Activated CD4-positive, alpha-beta T cell treated with anti-CD3 and anti-CD28 coated beads, Interleukin-2, amount 10 ng/mL, durations not matched to agents 24 days and 14 days (primary cell): ENCODE measurements around the gene ZNF586. TPM values are rescaled to one million over a fixed set of nuclear protein-coding genes. Genes with fewer than 3 reads are reported as not detected.
"Not testable (repeated sequence)": the region's sequence is repeated elsewhere in the genome, so short reads cannot be mapped to it uniquely, and the experiment has no call there.

Source experiments
- DNase-seq: peaks from one replicate; pipeline ENCODE4 v3.0.0; 2022
- H3K27ac Mint-ChIP-seq: one replicate; pipeline ENCODE4 v1.8.0; 2022; ENCODE audit warnings: mild to moderate bottlenecking, mixed read lengths
- H3K27me3 Mint-ChIP-seq: one replicate; pipeline ENCODE4 v1.8.0; 2022; ENCODE audit warnings: mixed read lengths
- H3K36me3 Mint-ChIP-seq: one replicate; pipeline ENCODE4 v1.8.0; 2022; ENCODE audit warnings: low read depth, mild to moderate bottlenecking, mixed read lengths
- H3K4me1 Mint-ChIP-seq: one replicate; pipeline ENCODE4 v1.8.0; 2021; ENCODE audit warnings: mixed read lengths
- H3K4me3 Mint-ChIP-seq: one replicate; pipeline ENCODE4 v1.8.0; 2022; ENCODE audit warnings: mild to moderate bottlenecking, moderate library complexity, mixed read lengths
- H3K9me3 Mint-ChIP-seq: one replicate; pipeline ENCODE4 v1.8.0; 2021; ENCODE audit warnings: mixed read lengths
- intact Hi-C: fragments of 100-400 bp; cut with micrococcal nuclease; formaldehyde crosslinking; loops from one replicate; pipeline ENCODE4 v1.15.1; 2023
- total RNA-seq: library from RNA; stranded (reverse); gene quantifications from 2 replicates; pipeline ENCODE4 v1.2.3, GENCODE V29; 2022

Gene ZNF586
- total RNA-seq, 1 donor from 2014 or later: 13.5 TPM

GRCh38 chr19:57773488-57773887, 4.0 kb downstream of the ZNF586 start:
- intact Hi-C loops: no loop called here
- peaks cover 77% of the 10 kb centered on the region for H3K36me3 Mint-ChIP-seq
- H3K27ac Mint-ChIP-seq: no peak overlapping the region
- no peaks in the 10 kb centered on the region for H3K27me3 Mint-ChIP-seq
- no peak overlapping the region for H3K4me3 Mint-ChIP-seq
- no peak for DNase-seq
- H3K9me3 Mint-ChIP-seq: peaks cover 39% of the 10 kb centered on the region
- H3K4me1 Mint-ChIP-seq: peaks cover 13% of the 10 kb centered on the region

- intact Hi-C loops: no loop called here
- peaks cover 45% of the 10 kb centered on the region for H3K9me3 Mint-ChIP-seq
These were observed 7.4 kb downstream of the ZNF586 start for GRCh38 chr19:57776764-57777296.

GRCh38 chr19:57778336-57778735, 8.9 kb downstream of the ZNF586 start:
- no peak overlapping the region for H3K27ac Mint-ChIP-seq
- no peak for DNase-seq
- intact Hi-C loops: no loop called here
- H3K4me1 Mint-ChIP-seq: no peaks in the 10 kb centered on the region
- H3K9me3 Mint-ChIP-seq: peaks cover 39% of the 10 kb centered on the region
- no peaks in the 10 kb centered on the region for H3K27me3 Mint-ChIP-seq
- H3K36me3 Mint-ChIP-seq: peaks cover 83% of the 10 kb centered on the region
- no peak overlapping the region for H3K4me3 Mint-ChIP-seq

More at GRCh38 chr19:57776764-57777296, 7.4 kb downstream of the ZNF586 start:
- Mint-ChIP-seq H3K36me3 (peaks cover 89% of the 10 kb centered on the region), H3K27me3 (no peaks in the 10 kb centered on the region), H3K27ac (no peak overlapping the region), H3K4me3 (no peak overlapping the region), H3K4me1 (no peaks in the 10 kb centered on the region)
- DNase-seq: no peak

GRCh38 chr19:57779220-57779845, 9.9 kb downstream of the ZNF586 start:
- Mint-ChIP-seq H3K27ac (no peak overlapping the region), H3K36me3 (peaks cover 80% of the 10 kb centered on the region), H3K9me3 (peaks cover 34% of the 10 kb centered on the region), H3K4me1 (no peaks in the 10 kb centered on the region), H3K27me3 (no peaks in the 10 kb centered on the region), H3K4me3 (no peak overlapping the region)
- intact Hi-C loops: no loop called here
- no peak for DNase-seq

- no peaks in the 10 kb centered on the region for H3K4me1 Mint-ChIP-seq
- intact Hi-C loops: no loop called here
- H3K4me3 Mint-ChIP-seq: no peak overlapping the region
- H3K9me3 Mint-ChIP-seq: peaks cover 25% of the 10 kb centered on the region
- no peak overlapping the region for H3K27ac Mint-ChIP-seq
- DNase-seq: no peak
- peaks cover 66% of the 10 kb centered on the region for H3K36me3 Mint-ChIP-seq
- no peaks in the 10 kb centered on the region for H3K27me3 Mint-ChIP-seq
These were observed 16.8 kb downstream of the ZNF586 start for GRCh38 chr19:57786286-57786685.

- H3K27me3 Mint-ChIP-seq: no peaks in the 10 kb centered on the region
- no peak overlapping the region for H3K27ac Mint-ChIP-seq
- peaks cover 24% of the 10 kb centered on the region for H3K9me3 Mint-ChIP-seq
- no peaks in the 10 kb centered on the region for H3K4me1 Mint-ChIP-seq
- intact Hi-C loops: no loop called here
- H3K36me3 Mint-ChIP-seq: peaks cover 67% of the 10 kb centered on the region
- no peak for DNase-seq
- H3K4me3 Mint-ChIP-seq: no peak overlapping the region
These were observed 17.4 kb downstream of the ZNF586 start for GRCh38 chr19:57786906-57787305.

- no peak overlapping the region for H3K4me3 Mint-ChIP-seq
- no peaks in the 10 kb centered on the region for H3K27me3 Mint-ChIP-seq
- intact Hi-C loops: no loop called here
- no peak for DNase-seq
- no peak overlapping the region for H3K27ac Mint-ChIP-seq
- peaks cover 70% of the 10 kb centered on the region for H3K36me3 Mint-ChIP-seq
- H3K9me3 Mint-ChIP-seq: peaks cover 24% of the 10 kb centered on the region
- no peaks in the 10 kb centered on the region for H3K4me1 Mint-ChIP-seq
These were observed 18.7 kb downstream of the ZNF586 start for GRCh38 chr19:57788114-57788692.

GRCh38 chr19:57789288-57789687, 19.8 kb downstream of the ZNF586 start:
- Mint-ChIP-seq H3K9me3 (peaks cover 24% of the 10 kb centered on the region), H3K4me3 (no peak overlapping the region), H3K27ac (no peak overlapping the region), H3K4me1 (no peaks in the 10 kb centered on the region), H3K36me3 (peaks cover 76% of the 10 kb centered on the region), H3K27me3 (no peaks in the 10 kb centered on the region)
- intact Hi-C loops: no loop called here
- no peak for DNase-seq

- Mint-ChIP-seq H3K9me3 (peaks cover 11% of the 10 kb centered on the region), H3K36me3 (peaks cover 69% of the 10 kb centered on the region)
- H3K27ac Mint-ChIP-seq, H3K27me3 Mint-ChIP-seq, intact Hi-C loops, DNase-seq, H3K4me1 Mint-ChIP-seq, H3K4me3 Mint-ChIP-seq: not testable (repeated sequence)
These were observed 27.1 kb downstream of the ZNF586 start for GRCh38 chr19:57796580-57796979.

GRCh38 chr19:57800696-57801095, 31.2 kb downstream of the ZNF586 start:
- Mint-ChIP-seq H3K9me3 (peaks cover 6% of the 10 kb centered on the region), H3K27me3 (no peaks in the 10 kb centered on the region), H3K4me1 (peaks cover 12% of the 10 kb centered on the region), H3K4me3 (no peak overlapping the region), H3K36me3 (peaks cover 56% of the 10 kb centered on the region), H3K27ac (no peak overlapping the region)
- DNase-seq: no peak
- intact Hi-C loops: no loop called here

- H3K27me3 Mint-ChIP-seq: no peaks in the 10 kb centered on the region
- H3K36me3 Mint-ChIP-seq: peaks cover 54% of the 10 kb centered on the region
- intact Hi-C loops: no loop called here
- no peak for DNase-seq
- peaks cover 5% of the 10 kb centered on the region for H3K9me3 Mint-ChIP-seq
- peaks cover 12% of the 10 kb centered on the region for H3K4me1 Mint-ChIP-seq
- no peak overlapping the region for H3K27ac Mint-ChIP-seq
- H3K4me3 Mint-ChIP-seq: no peak overlapping the region
These were observed 32.8 kb downstream of the ZNF586 start for GRCh38 chr19:57802269-57802668.

GRCh38 chr19:57803265-57803593, 33.8 kb downstream of the ZNF586 start:
- no peaks in the 10 kb centered on the region for H3K27me3 Mint-ChIP-seq
- H3K4me1 Mint-ChIP-seq: peaks cover 12% of the 10 kb centered on the region
- intact Hi-C loops: no loop called here
- peaks cover 5% of the 10 kb centered on the region for H3K9me3 Mint-ChIP-seq
- no peak for DNase-seq
- no peak overlapping the region for H3K27ac Mint-ChIP-seq
- peaks cover 60% of the 10 kb centered on the region for H3K36me3 Mint-ChIP-seq
- H3K4me3 Mint-ChIP-seq: peak overlapping the region; percentile 55

- intact Hi-C loops: no loop called here
- no peaks in the 10 kb centered on the region for H3K27me3 Mint-ChIP-seq
- H3K4me3 Mint-ChIP-seq: peak overlapping the region; percentile 55
- no peak overlapping the region for H3K27ac Mint-ChIP-seq
- peaks cover 61% of the 10 kb centered on the region for H3K36me3 Mint-ChIP-seq
- H3K4me1 Mint-ChIP-seq: peaks cover 12% of the 10 kb centered on the region
- DNase-seq: no peak
- peaks cover 5% of the 10 kb centered on the region for H3K9me3 Mint-ChIP-seq
These were observed 34.3 kb downstream of the ZNF586 start for GRCh38 chr19:57803594-57804325.

- no peak overlapping the region for H3K27ac Mint-ChIP-seq
- peaks cover 15% of the 10 kb centered on the region for H3K4me1 Mint-ChIP-seq
- H3K4me3 Mint-ChIP-seq: no peak overlapping the region
- H3K27me3 Mint-ChIP-seq: no peaks in the 10 kb centered on the region
- DNase-seq: no peak
- H3K9me3 Mint-ChIP-seq: no peaks in the 10 kb centered on the region
- H3K36me3 Mint-ChIP-seq: peaks cover 66% of the 10 kb centered on the region
- intact Hi-C loops: no loop called here
These were observed 38.1 kb downstream of the ZNF586 start for GRCh38 chr19:57807541-57807940.
